ENCODE data around the gene THNSL1. TPM values are rescaled to one million over a fixed set of nuclear protein-coding genes. Genes with fewer than 3 reads are reported as not detected.

Gene THNSL1
- total and polyA plus RNA-seq, 12 donors: 1.4 to 6.8 (median 5.1) TPM

GRCh38 chr10:25038325-25038724 is 21.9 kb downstream of the THNSL1 start:
- Histone ChIP-seq H3K36me3 (no peaks in the 10 kb centered on the region), H3K27ac (no peak overlapping the region), H3K9me3 (no peaks in the 10 kb centered on the region), H3K27me3 (no peaks in the 10 kb centered on the region), H3K4me1 (peaks cover 0 to 15% (median 0%) of the 10 kb centered on the region in 9 donors), H3K4me3 (no peak overlapping the region)
- ATAC-seq (no peak), DNase-seq (no peak)
- intact Hi-C loops (cut with DNase I): loop anchor here in 1 of 10 donors (10.0 kb wide), 1 partner anchor 46 kb away; no protein-coding TSS in a partner anchor
- 66 to 73% methylated on average over 2 of the region's 2 CpGs for WGBS, 2 donors
- no peak for TF ChIP-seq CTCF (IDR thresholded peaks at IDR 0.05)

GRCh38 chr10:25039531-25039930 is 23.1 kb downstream of the THNSL1 start:
- DNase-seq (no peak), ATAC-seq (no peak)
- Histone ChIP-seq H3K27me3 (peaks cover 0 to 3% (median 0%) of the 10 kb centered on the region in 7 donors), H3K4me1 (peaks cover 0 to 15% (median 0%) of the 10 kb centered on the region in 9 donors), H3K36me3 (no peaks in the 10 kb centered on the region), H3K4me3 (no peak overlapping the region), H3K9me3 (no peaks in the 10 kb centered on the region), H3K27ac (no peak overlapping the region)
- intact Hi-C loops (cut with DNase I): loop anchor here in 1 of 10 donors (10.0 kb wide), 1 partner anchor 45 kb away; no protein-coding TSS in a partner anchor
- no peak for TF ChIP-seq CTCF (IDR thresholded peaks at IDR 0.05)

GRCh38 chr10:25046641-25047040 is 30.2 kb downstream of the THNSL1 start:
- WGBS, 2 donors: 85 to 91% methylated on average over 1 of the region's 1 CpG

GRCh38 chr10:25047088-25047487 is 30.7 kb downstream of the THNSL1 start:
- TF ChIP-seq CTCF (IDR thresholded peaks at IDR 0.05): no peak
- H3K4me1 ChIP-seq: peaks cover 0 to 18% (median 6%) of the 10 kb centered on the region in 9 donors
- H3K27ac ChIP-seq: peak overlapping the region in 3 of 10 donors; percentile 27 to 47 (median 41)
- H3K27me3 ChIP-seq: peaks cover 0 to 6% (median 0%) of the 10 kb centered on the region in 7 donors
- H3K4me3 ChIP-seq: no peak overlapping the region
- intact Hi-C loops (cut with DNase I): no loop called here
- no peaks in the 10 kb centered on the region for H3K36me3 ChIP-seq
- peak in 2 of 8 donors; percentile 49 to 61 for ATAC-seq
- DNase-seq: no peak
- peaks cover 0 to 7% (median 0%) of the 10 kb centered on the region in 11 donors for H3K9me3 ChIP-seq
- WGBS, 2 donors: 62 to 74% methylated on average over 2 of the region's 2 CpGs

More at GRCh38 chr10:25046641-25047040, 30.2 kb downstream of the THNSL1 start:
- Histone ChIP-seq H3K27me3 (peaks cover 0 to 6% (median 0%) of the 10 kb centered on the region in 7 donors), H3K9me3 (peaks cover 0 to 7% (median 0%) of the 10 kb centered on the region in 11 donors), H3K27ac (peak overlapping the region in 2 of 10 donors; percentile 27 to 47), H3K36me3 (no peaks in the 10 kb centered on the region), H3K4me1 (peaks cover 0 to 18% (median 6%) of the 10 kb centered on the region in 9 donors), H3K4me3 (no peak overlapping the region)
- no peak for TF ChIP-seq CTCF (IDR thresholded peaks at IDR 0.05)
- DNase-seq (no peak), ATAC-seq (no peak)
- intact Hi-C loops (cut with DNase I): no loop called here
